Adrenal gland (tissue), 12 donors: Measurements from ENCODE around the gene ATP6V0D1. TPM values are rescaled to one million over a fixed set of nuclear protein-coding genes. Genes with fewer than 3 reads are reported as not detected.

Experiments used
- DNase-seq, 7 donors: peaks; one replicate each; pipeline ENCODE4 v3.0.0-alpha.2; 2019 to 2020
- H3K27ac ChIP-seq, 5 donors: fragments of 200-600 bp; sonication (generic) in 4 of 5; 1 replicate in 3 of 5; 2 replicates in 2 of 5; pipeline versions ENCODE4 v1.5.1 to v1.8.0; 2016 to 2020; ENCODE audit warnings: mild to moderate bottlenecking in 1 of 5
- H3K27me3 ChIP-seq: fragments of 200-600 bp; 2 replicates; pipeline ENCODE4 v1.8.0; 2021
- H3K36me3 ChIP-seq, 2 donors: fragments of 200-600 bp; replicated peaks in 1 of 2; 1 replicate in 1 of 2; 2 replicates in 1 of 2; pipeline versions ENCODE4 v1.5.1 to v1.8.0; 2018 to 2022
- H3K4me1 ChIP-seq, 2 donors: fragments of 200-600 bp; replicated peaks in 1 of 2; 1 replicate in 1 of 2; 2 replicates in 1 of 2; pipeline versions ENCODE4 v1.5.1 to v1.8.0; 2018 to 2021
- H3K4me3 ChIP-seq, 4 donors: fragments of 200-600 bp; sonication (generic) in 3 of 4; one replicate each; pipeline ENCODE4 v1.5.1; 2016 to 2018
- H3K9me3 ChIP-seq, 3 donors: fragments of 200-600 bp; sonication (generic) in 1 of 3; replicated peaks in 1 of 3; 1 replicate in 2 of 3; 2 replicates in 1 of 3; pipeline versions ENCODE4 v1.5.1 to v1.8.0; 2016 to 2021
- POLR2A ChIP-seq, 2 donors: fragments of 450-650 bp; IDR thresholded peaks; one replicate each; pipeline ENCODE4 v1.6.1; 2017; ENCODE audit warnings: antibody characterized with exemption in 2 of 2, mild to moderate bottlenecking in 2 of 2, moderate library complexity in 1 of 2
- WGBS, 4 donors: extraction: QIAGEN DNeasy Blood & Tissue Kit in 2 of 4; methylation state at CpG; one replicate each; pipeline versions ENCODE4 v1.1.5 to v1.1.7; 2013 to 2017; 5-methylcytosine and 5-hydroxymethylcytosine counted together
- intact Hi-C, 2 donors: fragments of 100-400 bp; cut with DNase I; formaldehyde crosslinking; loops; one replicate each; pipeline versions ENCODE4 v1.14.1 to v1.15.0; 2022 to 2023
- polyA plus RNA-seq, 3 donors: library from polyadenylated mRNA; stranded (reverse); fragments of 200-250 nt in 2 of 3; fragments of 350-450 nt in 1 of 3; fragmentation: Illumina TruSeq in 1 of 3; extraction: RNeasy Lipid Tissue Mini Kit (QIAGEN cat#74804) in 1 of 3; gene quantifications; one replicate each; pipeline ENCODE4 v1.2.3, GENCODE V29; 2013 to 2014
- total RNA-seq, 9 donors: library from RNA; depleted of rRNA in 4 of 9; stranded (reverse); fragments of >200 nt in 4 of 9; fragments of 120-200 nt in 1 of 9; fragmentation: NEBNext Ultra II Directional in 1 of 9; extraction: Animal tissue kit (Norgen Biotek cat#: 25700) in 1 of 9; gene quantifications; one replicate each; pipeline versions ENCODE4 v1.1.0 to v1.2.4, GENCODE V29; 2013 to 2023
- TF ChIP-seq, protein P1 (sequence below), 6 experiments: fragments of 450-650 bp in 4 of 6; fragments of 200-600 bp in 2 of 6; sonication (generic) in 1 of 6; IDR thresholded peaks; 1 replicate in 5 of 6; 2 replicates in 1 of 6; pipeline versions ENCODE4 v1.5.1 to v1.8.0; 2016 to 2021; ENCODE audit warnings: antibody characterized with exemption in 6 of 6, mild to moderate bottlenecking in 2 of 6, moderate library complexity in 1 of 6
- donor health status: healthy with polysubstance abuse.
- donor health status: Bipolar disorder and iron deficiency.
- donor health status: DM: yes; HTN: yes; CAD: no.
- donor health status: DM: no; HTN: no; CAD: no.
- donor health status: DM: no; HTN: no; CAD: no.
- donor health status: DM: yes; HTN: yes; CAD: no.

The ATP6V0D1 gene
- total and polyA plus RNA-seq, 12 donors, result 24.1 to 244 (median 144) TPM

DNA sequence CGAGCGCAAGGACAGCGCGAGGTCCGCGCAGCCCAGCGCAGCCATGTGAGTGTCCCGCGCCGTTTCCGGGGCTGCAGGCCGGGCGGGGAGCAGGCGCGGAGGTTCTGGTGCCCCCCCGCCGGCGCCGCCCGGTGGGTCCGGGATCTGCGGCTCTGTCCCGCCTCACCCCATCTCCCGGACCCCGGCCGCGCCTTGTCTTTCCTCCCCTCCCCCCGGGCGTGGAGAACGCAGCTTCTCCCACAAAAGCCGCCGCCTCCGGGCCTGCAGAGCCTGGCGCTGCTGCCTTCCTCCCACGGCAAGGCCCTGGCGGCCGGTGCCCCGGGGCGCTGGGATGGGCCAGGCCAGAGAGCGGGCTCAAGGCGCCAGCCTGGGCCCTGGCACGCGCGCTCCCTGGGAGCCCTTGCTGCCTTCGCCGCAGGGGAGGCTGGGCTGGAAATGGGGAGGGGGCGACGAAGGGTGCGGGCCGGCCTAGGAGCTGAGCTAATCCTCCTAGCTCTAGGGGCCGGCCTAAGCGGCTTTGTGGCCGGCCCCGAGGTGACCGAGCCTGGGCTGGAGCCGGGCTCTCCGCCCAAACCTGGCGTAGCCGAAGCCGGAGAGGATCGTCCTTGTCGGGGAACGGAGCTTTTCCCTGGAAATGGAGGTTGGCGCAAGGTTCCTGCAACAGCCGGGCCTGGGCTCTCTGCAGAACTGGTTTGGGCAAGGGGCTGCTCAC lies 48.1 kb upstream of the ATP6V0D1 start:
- TF ChIP-seq, protein P1, sequence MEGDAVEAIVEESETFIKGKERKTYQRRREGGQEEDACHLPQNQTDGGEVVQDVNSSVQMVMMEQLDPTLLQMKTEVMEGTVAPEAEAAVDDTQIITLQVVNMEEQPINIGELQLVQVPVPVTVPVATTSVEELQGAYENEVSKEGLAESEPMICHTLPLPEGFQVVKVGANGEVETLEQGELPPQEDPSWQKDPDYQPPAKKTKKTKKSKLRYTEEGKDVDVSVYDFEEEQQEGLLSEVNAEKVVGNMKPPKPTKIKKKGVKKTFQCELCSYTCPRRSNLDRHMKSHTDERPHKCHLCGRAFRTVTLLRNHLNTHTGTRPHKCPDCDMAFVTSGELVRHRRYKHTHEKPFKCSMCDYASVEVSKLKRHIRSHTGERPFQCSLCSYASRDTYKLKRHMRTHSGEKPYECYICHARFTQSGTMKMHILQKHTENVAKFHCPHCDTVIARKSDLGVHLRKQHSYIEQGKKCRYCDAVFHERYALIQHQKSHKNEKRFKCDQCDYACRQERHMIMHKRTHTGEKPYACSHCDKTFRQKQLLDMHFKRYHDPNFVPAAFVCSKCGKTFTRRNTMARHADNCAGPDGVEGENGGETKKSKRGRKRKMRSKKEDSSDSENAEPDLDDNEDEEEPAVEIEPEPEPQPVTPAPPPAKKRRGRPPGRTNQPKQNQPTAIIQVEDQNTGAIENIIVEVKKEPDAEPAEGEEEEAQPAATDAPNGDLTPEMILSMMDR (IDR thresholded peaks at IDR 0.05), result no peak
- peak; percentile 17 to 55 for TF ChIP-seq POLR2A (IDR thresholded peaks at IDR 0.05)
- DNase-seq, result peak in 4 of 7 donors; percentile 32 to 60 (median 51)

DNA sequence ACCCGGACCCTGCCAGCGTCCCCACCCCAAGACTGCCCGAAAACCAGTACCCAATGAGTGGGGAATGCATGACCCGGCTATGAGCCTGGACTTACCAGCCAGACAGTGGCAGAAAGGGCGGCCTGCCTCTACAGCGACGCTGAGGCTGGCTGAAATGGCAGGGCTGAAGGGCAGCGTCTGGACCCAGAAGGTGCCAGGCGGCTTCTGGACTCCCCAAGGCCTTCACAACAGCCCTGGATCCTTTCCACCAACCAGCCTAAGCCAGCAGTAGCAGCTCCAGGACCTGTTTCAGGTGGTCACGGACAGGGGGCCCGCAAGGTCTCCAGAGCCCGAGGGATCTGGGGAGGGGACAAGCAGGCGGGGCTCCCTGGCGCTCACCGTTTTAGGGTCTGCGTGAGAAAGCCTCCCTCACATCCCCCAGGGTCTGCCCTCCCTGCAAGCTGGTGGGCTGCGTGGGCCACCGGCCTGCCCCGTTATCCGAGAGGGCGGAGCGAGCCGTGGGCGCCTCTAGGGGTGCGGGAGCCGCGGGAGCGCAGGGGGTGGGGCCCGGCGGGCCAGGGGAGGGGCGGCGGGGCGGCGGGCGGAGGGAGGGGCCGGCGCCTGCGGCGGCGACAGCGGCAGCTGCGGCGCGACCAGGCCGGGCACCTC lies 47.4 kb upstream of the ATP6V0D1 start, which contains the start of gene RIPOR1:
RIPOR1 (plus strand) TSS at position 608 of the 648 bp plus-strand sequence. CDS start 9,618 bp downstream, outside the sequence.
- WGBS, 4 donors, result 11 to 51% (median 23%) methylated on average over 4 to 45 of the region's 45 CpGs
- Histone ChIP-seq H3K36me3 (no peaks in the 10 kb centered on the region), H3K9me3 (no peaks in the 10 kb centered on the region), H3K4me1 (peaks cover 23 to 37% of the 10 kb centered on the region in 2 donors), H3K27me3 (no peaks in the 10 kb centered on the region), H3K4me3 (peak within 1 kb of the TSS; percentile 35 to 84 (median 64)), H3K27ac (peak within 1 kb of the TSS; percentile 48 to 96 (median 79))
- intact Hi-C loops, result no loop called here
- peak; percentile 64 to 81 (median 72) for DNase-seq
- peak in 1 of 2 donors; percentile 15 for TF ChIP-seq POLR2A (IDR thresholded peaks at IDR 0.05)
- TF ChIP-seq, protein P1 (IDR thresholded peaks at IDR 0.05), result no peak

More for the DNA sequence above, 48.1 kb upstream of the ATP6V0D1 start:
- Histone ChIP-seq H3K27me3 (no peaks in the 10 kb centered on the region), H3K9me3 (no peaks in the 10 kb centered on the region), H3K36me3 (no peaks in the 10 kb centered on the region), H3K4me1 (peaks cover 23 to 40% of the 10 kb centered on the region in 2 donors), H3K27ac (peak overlapping the region; percentile 48 to 96 (median 79)), H3K4me3 (peak overlapping the region; percentile 35 to 84 (median 64))
- intact Hi-C loops, result no loop called here
- WGBS, 4 donors, result 0 to 2% (median 1%) methylated on average over 5 to 65 of the region's 65 CpGs

DNA sequence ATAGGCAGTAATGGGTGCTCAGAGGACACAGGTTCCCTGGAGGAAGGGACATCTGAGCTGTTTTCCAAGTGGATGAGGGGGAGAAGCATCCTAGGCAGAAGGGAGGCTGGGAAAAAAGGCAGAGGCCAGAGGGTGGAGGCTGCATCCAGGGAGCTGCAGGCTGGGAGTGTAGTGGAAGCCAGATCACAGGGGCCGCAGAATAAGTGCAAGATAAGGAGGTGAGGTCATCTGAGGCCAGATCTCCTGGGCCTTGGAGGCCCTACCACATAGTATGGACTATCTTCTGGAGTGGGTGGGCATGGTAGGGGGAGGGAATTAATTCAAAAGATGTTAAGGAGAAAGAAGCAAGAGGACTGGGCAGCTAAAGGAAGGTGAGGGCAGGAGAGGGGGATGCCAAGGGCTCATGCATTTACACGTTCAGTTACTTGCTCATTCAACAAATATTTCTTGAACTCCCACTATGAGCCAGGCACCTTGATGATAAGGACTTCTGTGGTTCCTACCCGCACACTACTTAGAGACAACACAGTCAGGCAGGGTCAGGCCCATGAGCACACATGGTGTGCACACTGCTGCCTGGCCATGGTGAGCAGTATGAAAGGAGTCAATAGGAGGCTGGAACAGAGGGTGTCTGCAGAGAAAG lies 45.3 kb upstream of the ATP6V0D1 start:
- TF ChIP-seq, protein P1 (IDR thresholded peaks at IDR 0.05), result no peak
- TF ChIP-seq POLR2A (IDR thresholded peaks at IDR 0.05), result no peak
- Histone ChIP-seq H3K4me3 (no peak overlapping the region), H3K36me3 (no peaks in the 10 kb centered on the region), H3K9me3 (no peaks in the 10 kb centered on the region), H3K27ac (no peak overlapping the region), H3K27me3 (no peaks in the 10 kb centered on the region), H3K4me1 (peaks cover 17 to 26% of the 10 kb centered on the region in 2 donors)
- WGBS, 4 donors, result 74 to 82% (median 78%) methylated on average over 3 of the region's 3 CpGs
- no peak for DNase-seq
- intact Hi-C loops, result no loop called here
